ENCODE data around the gene DMPK.

DNA sequence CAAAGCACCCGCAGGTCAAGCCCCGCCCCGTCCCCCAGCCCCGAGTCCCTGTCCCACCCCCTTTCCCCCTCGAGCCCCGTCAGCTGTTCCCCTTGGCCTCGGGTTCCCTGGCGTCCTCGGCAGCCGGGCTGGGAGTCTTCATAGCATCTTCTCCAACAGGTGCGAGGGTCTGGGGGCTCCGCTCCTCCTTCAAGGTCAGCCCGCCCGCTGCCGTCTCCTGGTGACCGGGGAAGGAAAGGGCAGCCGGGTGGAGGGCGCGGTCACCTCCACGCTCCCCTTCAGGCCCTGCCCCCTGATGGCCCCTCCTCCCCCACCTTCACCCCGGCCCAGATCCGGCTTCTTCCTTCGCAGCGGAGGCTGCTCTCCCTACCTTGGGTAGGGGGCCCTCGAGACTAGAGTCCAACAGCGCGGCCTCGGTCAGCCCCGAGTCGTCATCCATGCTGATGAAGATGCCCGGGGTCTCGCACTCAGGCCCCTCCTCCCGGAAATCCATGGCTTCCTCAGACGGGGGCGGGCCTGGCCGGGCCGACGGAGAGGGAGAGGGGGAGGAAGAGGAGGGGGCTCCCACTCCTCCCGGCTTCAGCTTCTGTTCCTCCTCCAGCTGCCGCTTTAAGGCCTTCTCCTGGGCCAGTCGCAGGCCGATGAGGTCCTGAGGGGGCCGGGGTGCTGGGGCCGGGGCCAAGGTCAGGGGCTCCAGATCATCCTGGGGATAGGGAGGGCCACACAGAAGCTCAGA lies 33.4 kb upstream of the DMPK start:
- TF ChIP-seq, protein P1, sequence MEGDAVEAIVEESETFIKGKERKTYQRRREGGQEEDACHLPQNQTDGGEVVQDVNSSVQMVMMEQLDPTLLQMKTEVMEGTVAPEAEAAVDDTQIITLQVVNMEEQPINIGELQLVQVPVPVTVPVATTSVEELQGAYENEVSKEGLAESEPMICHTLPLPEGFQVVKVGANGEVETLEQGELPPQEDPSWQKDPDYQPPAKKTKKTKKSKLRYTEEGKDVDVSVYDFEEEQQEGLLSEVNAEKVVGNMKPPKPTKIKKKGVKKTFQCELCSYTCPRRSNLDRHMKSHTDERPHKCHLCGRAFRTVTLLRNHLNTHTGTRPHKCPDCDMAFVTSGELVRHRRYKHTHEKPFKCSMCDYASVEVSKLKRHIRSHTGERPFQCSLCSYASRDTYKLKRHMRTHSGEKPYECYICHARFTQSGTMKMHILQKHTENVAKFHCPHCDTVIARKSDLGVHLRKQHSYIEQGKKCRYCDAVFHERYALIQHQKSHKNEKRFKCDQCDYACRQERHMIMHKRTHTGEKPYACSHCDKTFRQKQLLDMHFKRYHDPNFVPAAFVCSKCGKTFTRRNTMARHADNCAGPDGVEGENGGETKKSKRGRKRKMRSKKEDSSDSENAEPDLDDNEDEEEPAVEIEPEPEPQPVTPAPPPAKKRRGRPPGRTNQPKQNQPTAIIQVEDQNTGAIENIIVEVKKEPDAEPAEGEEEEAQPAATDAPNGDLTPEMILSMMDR (IDR thresholded peaks at IDR 0.05) = no peak
- no peak for TF ChIP-seq POLR2AphosphoS5 (IDR thresholded peaks at IDR 0.05)
